Lower leg skin (tissue), 4 donors: ENCODE results near the gene GPC6. TPM values are rescaled to one million over a fixed set of nuclear protein-coding genes. Genes with fewer than 3 reads are reported as not detected.

Experiments
- DNase-seq, 2 donors: peaks; one replicate each; pipeline ENCODE4 v3.0.0-alpha.2; 2019; ENCODE audit warnings: low spot score in 2 of 2
- H3K4me3 ChIP-seq: fragments of 200-600 bp; sonication (generic); 2 replicates; pipeline ENCODE4 v1.5.1; 2017; ENCODE audit warnings: mild to moderate bottlenecking, low read depth; ENCODE audit not compliant: poor library complexity, severe bottlenecking
- CTCF ChIP-seq, 3 donors: fragments of 450-650 bp; IDR thresholded peaks; one replicate each; pipeline ENCODE4 v1.5.1; 2016; ENCODE audit warnings: antibody characterized with exemption in 3 of 3, mild to moderate bottlenecking in 3 of 3, moderate library complexity in 2 of 3
- POLR2A ChIP-seq, 2 donors: fragments of 450-650 bp; IDR thresholded peaks; one replicate each; pipeline ENCODE4 v1.6.1; 2016 to 2017; ENCODE audit warnings: antibody characterized with exemption in 2 of 2, mild to moderate bottlenecking in 1 of 2, moderate library complexity in 1 of 2
- WGBS, 2 donors: methylation state at CpG; one replicate each; pipeline ENCODE4 v1.1.5; 2018; 5-methylcytosine and 5-hydroxymethylcytosine counted together
- intact Hi-C: fragments of 100-400 bp; cut with DNase I; formaldehyde crosslinking; loops from one replicate; pipeline ENCODE4 v1.15.0; 2023; ENCODE audit warnings: low total_unique reads
- total RNA-seq, 4 donors: library from RNA; depleted of rRNA; stranded (reverse); fragments of >200 nt; gene quantifications; one replicate each; pipeline ENCODE4 v1.1.0, GENCODE V29; 2016

Gene GPC6
- total RNA-seq, 4 donors from 2014 or later, result 1.4 to 5.2 (median 2.5) TPM

GRCh38 chr13:94233837-94234236 lies 1007.2 kb downstream of the GPC6 start:
- 87 to 89% methylated on average over 4 of the region's 4 CpGs for WGBS, 2 donors
- DNase-seq, result no peak
- intact Hi-C loops, result no loop called here
- TF ChIP-seq POLR2A (IDR thresholded peaks at IDR 0.05) (no peak), CTCF (IDR thresholded peaks at IDR 0.05) (no peak)
- H3K4me3 ChIP-seq, result no peak overlapping the region

GRCh38 chr13:94234738-94235137 lies 1008.1 kb downstream of the GPC6 start:
- DNase-seq, result no peak
- 73 to 78% methylated on average over 2 of the region's 2 CpGs for WGBS, 2 donors

GRCh38 chr13:94236132-94236531 lies 1009.5 kb downstream of the GPC6 start:
- intact Hi-C loops, result no loop called here
- no peak overlapping the region for H3K4me3 ChIP-seq
- no peak for TF ChIP-seq POLR2A (IDR thresholded peaks at IDR 0.05)
- TF ChIP-seq CTCF (IDR thresholded peaks at IDR 0.05), result no peak
- no peak for DNase-seq
- 72 to 76% methylated on average over 2 of the region's 2 CpGs for WGBS, 2 donors

More at GRCh38 chr13:94234738-94235137, 1008.1 kb downstream of the GPC6 start:
- no peak overlapping the region for H3K4me3 ChIP-seq
- intact Hi-C loops, result no loop called here
- no peak for TF ChIP-seq POLR2A (IDR thresholded peaks at IDR 0.05)
- no peak for TF ChIP-seq CTCF (IDR thresholded peaks at IDR 0.05)

GRCh38 chr13:94236872-94237271 lies 1010.3 kb downstream of the GPC6 start:
- no peak for TF ChIP-seq POLR2A (IDR thresholded peaks at IDR 0.05)
- no peak for TF ChIP-seq CTCF (IDR thresholded peaks at IDR 0.05)
- no peak overlapping the region for H3K4me3 ChIP-seq
- DNase-seq, result no peak
- intact Hi-C loops, result no loop called here

- TF ChIP-seq CTCF (IDR thresholded peaks at IDR 0.05) (no peak), POLR2A (IDR thresholded peaks at IDR 0.05) (no peak)
- intact Hi-C loops, result no loop called here
- DNase-seq, result no peak
- 30% methylated on average over 3 of the region's 3 CpGs for WGBS, 2 donors
- H3K4me3 ChIP-seq, result no peak overlapping the region
Measured at GRCh38 chr13:94239135-94239534, 1012.5 kb downstream of the GPC6 start.

GRCh38 chr13:94242554-94242953 lies 1015.9 kb downstream of the GPC6 start:
- H3K4me3 ChIP-seq, result no peak overlapping the region
- no peak for DNase-seq
- TF ChIP-seq CTCF (IDR thresholded peaks at IDR 0.05), result no peak
- no peak for TF ChIP-seq POLR2A (IDR thresholded peaks at IDR 0.05)
- intact Hi-C loops, result no loop called here
